Measurements from ENCODE around the gene KLHL26.

The KLHL26 gene

DNA sequence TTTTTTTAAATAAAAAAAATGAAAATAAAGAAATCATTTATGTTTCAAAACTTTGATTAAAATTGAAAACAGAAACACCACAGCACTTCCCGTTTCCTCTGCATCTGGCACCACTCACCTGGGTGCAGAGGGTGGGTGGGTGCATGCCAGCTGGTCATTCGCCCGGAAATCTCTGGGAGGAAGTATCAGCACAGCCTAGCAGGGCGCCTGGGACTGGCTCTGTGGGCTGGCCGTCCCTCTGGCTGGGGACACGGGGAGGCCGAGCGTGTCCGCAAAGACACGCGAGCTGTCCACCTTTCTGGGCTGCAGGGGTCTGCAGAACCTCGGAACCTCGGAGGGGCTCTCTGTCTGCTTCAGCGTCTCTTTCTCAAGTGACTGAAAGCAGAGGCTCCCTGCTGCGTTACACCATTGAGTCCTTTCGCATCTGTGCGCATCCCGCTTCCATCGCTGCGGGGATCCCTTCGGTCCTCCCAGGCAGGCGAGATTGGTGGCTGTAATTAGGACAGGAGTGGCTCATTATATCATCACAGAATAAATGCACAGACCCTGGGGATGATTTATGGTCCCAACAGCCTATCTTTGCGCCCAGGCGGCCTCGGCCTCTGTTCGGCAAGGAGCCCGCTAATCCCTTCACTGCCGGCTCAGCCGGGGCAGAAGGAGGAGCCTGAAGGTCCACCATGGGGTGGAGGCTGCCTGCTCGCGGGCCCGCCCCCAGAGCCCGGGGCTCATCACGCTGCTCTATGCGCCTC, 63.8 kb downstream of the KLHL26 start:
- WGBS, 2 donors (ENCODE audit: extremely low coverage in 2 of 2, insufficient read length in 2 of 2, insufficient replicate concordance in 1 of 2): no CpG with 5 or more reads among the region's 35 CpGs
- H3K4me3 ChIP-seq (ENCODE audit: low read length in 2 of 2): peak overlapping the region; percentile 41 to 47
- H2BK120ac ChIP-seq (ENCODE audit: low read depth, low read length): no peak overlapping the region
- no peak overlapping the region for H3K23ac ChIP-seq (ENCODE audit: low read depth, low read length, poor library complexity)
- no peak overlapping the region for H4K91ac ChIP-seq (ENCODE audit: low read depth, low read length, poor library complexity)
- H3K9me3 ChIP-seq (replicated peaks in 1 of 2; ENCODE audit: control insufficient read depth in 2 of 2, insufficient read depth in 1 of 2, low read depth in 1 of 2, low read length in 2 of 2): peaks cover 0 to 3% of the 10 kb centered on the region in 2 donors
- no peaks in the 10 kb centered on the region for H3K27me3 ChIP-seq (ENCODE audit: control insufficient read depth in 3 of 3, insufficient read depth in 3 of 3, low read depth in 1 of 3, low read length in 3 of 3)
- H2BK12ac ChIP-seq (ENCODE audit: low read length): peak overlapping the region; percentile 82
- peak overlapping the region; percentile 82 for H2AK5ac ChIP-seq (ENCODE audit: low read depth, low read length)
- H2AFZ ChIP-seq (ENCODE audit: low read length): peak overlapping the region; percentile 36
- peak overlapping the region; percentile 80 for H3K4me2 ChIP-seq (ENCODE audit: insufficient read depth, low read length, poor library complexity, severe bottlenecking)
- H3K36me3 ChIP-seq (replicated peaks in 1 of 2; ENCODE audit: control insufficient read depth in 2 of 2, insufficient read depth in 2 of 2, low read length in 2 of 2): peaks cover 0 to 4% of the 10 kb centered on the region in 2 donors
- H3K14ac ChIP-seq (ENCODE audit: low read length): no peak overlapping the region
- H4K8ac ChIP-seq (ENCODE audit: low read depth, low read length): no peak overlapping the region
- peak; percentile 67 for DNase-seq (ENCODE audit: low spot score)
- peak overlapping the region; percentile 80 for H3K9ac ChIP-seq (ENCODE audit: low read depth, low read length, poor library complexity)
- no peak overlapping the region for H2BK5ac ChIP-seq (ENCODE audit: low read length)
- peak overlapping the region; percentile 90 for H3K18ac ChIP-seq (ENCODE audit: low read length)
- peak overlapping the region; percentile 80 for H3K27ac ChIP-seq (replicated peaks; ENCODE audit: low read length)
- peaks cover 7 to 20% of the 10 kb centered on the region in 2 donors for H3K4me1 ChIP-seq (ENCODE audit: control insufficient read depth in 2 of 2, insufficient read depth in 1 of 2, low read depth in 1 of 2, low read length in 2 of 2)
- peaks cover 9% of the 10 kb centered on the region for H3K79me1 ChIP-seq (ENCODE audit: low read depth, low read length)
- H2BK15ac ChIP-seq (ENCODE audit: low read length): no peak overlapping the region
- H3K4ac ChIP-seq (ENCODE audit: low read length): no peak overlapping the region

DNA sequence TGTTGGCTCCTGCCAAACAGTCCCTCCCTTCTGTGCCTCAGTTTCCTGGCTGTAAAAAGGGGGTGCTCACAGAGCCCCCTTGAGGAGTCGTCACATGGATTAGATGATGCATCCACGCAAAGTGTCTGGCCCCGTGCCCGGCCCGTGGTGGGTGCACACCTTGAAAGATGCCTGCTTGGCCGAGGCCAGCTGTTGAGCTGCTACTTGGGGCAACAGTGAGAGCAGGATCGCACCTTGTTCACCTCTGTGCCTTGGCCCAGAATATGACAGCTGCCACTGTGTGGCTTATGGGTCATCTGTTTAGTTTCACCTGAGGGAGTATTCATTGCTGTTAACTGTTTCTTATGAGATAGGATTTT, 64.4 kb downstream of the KLHL26 start:
- DNase-seq (ENCODE audit: low spot score): no peak
- peak overlapping the region; percentile 80 for H3K4me2 ChIP-seq (ENCODE audit: insufficient read depth, low read length, poor library complexity, severe bottlenecking)
- H3K4me3 ChIP-seq (ENCODE audit: low read length in 2 of 2): peak overlapping the region in 1 of 2 donors; percentile 42
- peaks cover 7% of the 10 kb centered on the region for H3K79me1 ChIP-seq (ENCODE audit: low read depth, low read length)
- peaks cover 0 to 3% of the 10 kb centered on the region in 2 donors for H3K9me3 ChIP-seq (replicated peaks in 1 of 2; ENCODE audit: control insufficient read depth in 2 of 2, insufficient read depth in 1 of 2, low read depth in 1 of 2, low read length in 2 of 2)
- no peak overlapping the region for H2BK5ac ChIP-seq (ENCODE audit: low read length)
- H2AFZ ChIP-seq (ENCODE audit: low read length): peak overlapping the region; percentile 36
- no peak overlapping the region for H2BK12ac ChIP-seq (ENCODE audit: low read length)
- peaks cover 7 to 20% of the 10 kb centered on the region in 2 donors for H3K4me1 ChIP-seq (ENCODE audit: control insufficient read depth in 2 of 2, insufficient read depth in 1 of 2, low read depth in 1 of 2, low read length in 2 of 2)
- peak overlapping the region; percentile 45 for H3K27ac ChIP-seq (replicated peaks; ENCODE audit: low read length)
- H3K14ac ChIP-seq (ENCODE audit: low read length): no peak overlapping the region
- H3K36me3 ChIP-seq (replicated peaks in 1 of 2; ENCODE audit: control insufficient read depth in 2 of 2, insufficient read depth in 2 of 2, low read length in 2 of 2): peaks cover 0 to 4% of the 10 kb centered on the region in 2 donors
- H3K4ac ChIP-seq (ENCODE audit: low read length): no peak overlapping the region
- no peak overlapping the region for H3K23ac ChIP-seq (ENCODE audit: low read depth, low read length, poor library complexity)
- no peaks in the 10 kb centered on the region for H3K27me3 ChIP-seq (ENCODE audit: control insufficient read depth in 3 of 3, insufficient read depth in 3 of 3, low read depth in 1 of 3, low read length in 3 of 3)
- WGBS, 2 donors (ENCODE audit: extremely low coverage in 2 of 2, insufficient read length in 2 of 2, insufficient replicate concordance in 1 of 2): no CpG with 5 or more reads among the region's 7 CpGs
- no peak overlapping the region for H2AK5ac ChIP-seq (ENCODE audit: low read depth, low read length)
- H4K8ac ChIP-seq (ENCODE audit: low read depth, low read length): no peak overlapping the region
- peak overlapping the region; percentile 90 for H3K18ac ChIP-seq (ENCODE audit: low read length)
- peak overlapping the region; percentile 33 for H3K9ac ChIP-seq (ENCODE audit: low read depth, low read length, poor library complexity)
- no peak overlapping the region for H4K91ac ChIP-seq (ENCODE audit: low read depth, low read length, poor library complexity)
- H2BK120ac ChIP-seq (ENCODE audit: low read depth, low read length): no peak overlapping the region
- H2BK15ac ChIP-seq (ENCODE audit: low read length): no peak overlapping the region

DNA sequence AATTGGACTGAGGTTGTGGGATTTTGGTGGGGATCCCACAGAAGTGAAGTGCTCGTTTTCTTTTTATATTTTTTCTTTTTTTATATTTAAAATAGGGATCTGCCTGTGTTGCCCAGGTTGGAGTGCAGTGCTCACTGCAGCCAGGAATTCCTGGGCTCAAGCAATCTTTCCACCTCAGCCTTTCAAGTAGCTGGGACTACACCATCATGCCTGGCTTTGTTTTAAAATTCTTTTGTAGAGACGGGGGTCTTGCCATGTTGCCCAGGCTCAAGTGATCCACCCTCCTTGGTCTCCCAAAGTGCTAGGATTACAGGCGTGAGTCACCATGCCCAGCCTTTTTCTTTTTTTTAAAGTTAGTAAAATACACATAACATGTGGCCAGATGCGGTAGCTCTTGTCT, 67.2 kb downstream of the KLHL26 start:
- H2BK15ac ChIP-seq (ENCODE audit: low read length): no peak overlapping the region
- no peak overlapping the region for H3K9ac ChIP-seq (ENCODE audit: low read depth, low read length, poor library complexity)
- H2AK5ac ChIP-seq (ENCODE audit: low read depth, low read length): no peak overlapping the region
- H2BK12ac ChIP-seq (ENCODE audit: low read length): no peak overlapping the region
- no peak overlapping the region for H3K18ac ChIP-seq (ENCODE audit: low read length)
- no peak overlapping the region for H2BK120ac ChIP-seq (ENCODE audit: low read depth, low read length)
- no peaks in the 10 kb centered on the region for H3K36me3 ChIP-seq (replicated peaks in 1 of 2; ENCODE audit: control insufficient read depth in 2 of 2, insufficient read depth in 2 of 2, low read length in 2 of 2)
- H4K91ac ChIP-seq (ENCODE audit: low read depth, low read length, poor library complexity): no peak overlapping the region
- H4K8ac ChIP-seq (ENCODE audit: low read depth, low read length): no peak overlapping the region
- H3K27me3 ChIP-seq (ENCODE audit: control insufficient read depth in 3 of 3, insufficient read depth in 3 of 3, low read depth in 1 of 3, low read length in 3 of 3): no peaks in the 10 kb centered on the region
- H3K4me2 ChIP-seq (ENCODE audit: insufficient read depth, low read length, poor library complexity, severe bottlenecking): no peak overlapping the region
- no peaks in the 10 kb centered on the region for H3K9me3 ChIP-seq (replicated peaks in 1 of 2; ENCODE audit: control insufficient read depth in 2 of 2, insufficient read depth in 1 of 2, low read depth in 1 of 2, low read length in 2 of 2)
- no peak overlapping the region for H3K4ac ChIP-seq (ENCODE audit: low read length)
- no peaks in the 10 kb centered on the region for H3K79me1 ChIP-seq (ENCODE audit: low read depth, low read length)
- no peak for DNase-seq (ENCODE audit: low spot score)
- no CpG with 5 or more reads among the region's 4 CpGs for WGBS, 2 donors (ENCODE audit: extremely low coverage in 2 of 2, insufficient read length in 2 of 2, insufficient replicate concordance in 1 of 2)
- no peak overlapping the region for H2BK5ac ChIP-seq (ENCODE audit: low read length)
- no peak overlapping the region for H3K14ac ChIP-seq (ENCODE audit: low read length)
- H2AFZ ChIP-seq (ENCODE audit: low read length): no peak overlapping the region
- H3K27ac ChIP-seq (replicated peaks; ENCODE audit: low read length): no peak overlapping the region
- H3K4me3 ChIP-seq (ENCODE audit: low read length in 2 of 2): no peak overlapping the region
- no peak overlapping the region for H3K23ac ChIP-seq (ENCODE audit: low read depth, low read length, poor library complexity)
- H3K4me1 ChIP-seq (ENCODE audit: control insufficient read depth in 2 of 2, insufficient read depth in 1 of 2, low read depth in 1 of 2, low read length in 2 of 2): peaks cover 7 to 15% of the 10 kb centered on the region in 2 donors

DNA sequence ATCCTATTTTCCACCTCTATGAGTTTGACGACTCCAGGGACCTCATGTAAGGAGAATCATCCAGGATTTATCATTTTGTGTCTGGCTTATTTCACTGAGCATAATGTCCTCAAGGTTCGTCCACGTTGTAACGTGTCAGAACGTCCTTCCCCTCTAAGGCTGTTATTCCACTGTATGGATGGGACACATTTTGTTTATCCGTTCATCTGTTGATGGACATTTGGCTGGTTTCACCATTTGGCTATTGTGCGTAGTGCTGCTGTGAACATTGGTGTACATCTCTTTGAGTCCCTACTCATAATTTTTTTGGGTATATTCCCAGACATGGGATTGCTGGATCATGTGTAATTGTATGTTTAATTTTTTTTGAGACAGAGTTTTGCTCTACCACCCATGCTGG, 68.1 kb downstream of the KLHL26 start:
- Histone ChIP-seq H4K8ac (ENCODE audit: low read depth, low read length) (no peak overlapping the region), H2AFZ (ENCODE audit: low read length) (no peak overlapping the region), H3K4me2 (ENCODE audit: insufficient read depth, low read length, poor library complexity, severe bottlenecking) (no peak overlapping the region), H3K4me1 (ENCODE audit: control insufficient read depth in 2 of 2, insufficient read depth in 1 of 2, low read depth in 1 of 2, low read length in 2 of 2) (peaks cover 7 to 10% of the 10 kb centered on the region in 2 donors), H3K9ac (ENCODE audit: low read depth, low read length, poor library complexity) (no peak overlapping the region), H3K9me3 (replicated peaks in 1 of 2; ENCODE audit: control insufficient read depth in 2 of 2, insufficient read depth in 1 of 2, low read depth in 1 of 2, low read length in 2 of 2) (no peaks in the 10 kb centered on the region), H3K79me1 (ENCODE audit: low read depth, low read length) (peaks cover 2% of the 10 kb centered on the region), H3K4ac (ENCODE audit: low read length) (no peak overlapping the region), H3K27me3 (ENCODE audit: control insufficient read depth in 3 of 3, insufficient read depth in 3 of 3, low read depth in 1 of 3, low read length in 3 of 3) (no peaks in the 10 kb centered on the region), H2BK5ac (ENCODE audit: low read length) (no peak overlapping the region), H3K23ac (ENCODE audit: low read depth, low read length, poor library complexity) (no peak overlapping the region), H2BK15ac (ENCODE audit: low read length) (no peak overlapping the region), H4K91ac (ENCODE audit: low read depth, low read length, poor library complexity) (no peak overlapping the region), H3K36me3 (replicated peaks in 1 of 2; ENCODE audit: control insufficient read depth in 2 of 2, insufficient read depth in 2 of 2, low read length in 2 of 2) (no peaks in the 10 kb centered on the region), H2BK120ac (ENCODE audit: low read depth, low read length) (no peak overlapping the region), H3K18ac (ENCODE audit: low read length) (no peak overlapping the region), H2AK5ac (ENCODE audit: low read depth, low read length) (no peak overlapping the region), H2BK12ac (ENCODE audit: low read length) (no peak overlapping the region), H3K14ac (ENCODE audit: low read length) (no peak overlapping the region), H3K27ac (replicated peaks; ENCODE audit: low read length) (no peak overlapping the region), H3K4me3 (ENCODE audit: low read length in 2 of 2) (no peak overlapping the region)
- WGBS, 2 donors (ENCODE audit: extremely low coverage in 2 of 2, insufficient read length in 2 of 2, insufficient replicate concordance in 1 of 2): no CpG with 5 or more reads among the region's 7 CpGs
- no peak for DNase-seq (ENCODE audit: low spot score)

Measured in neuronal stem cell (in vitro differentiated cells).